H1 (cell line): Measurements from ENCODE around the gene FMN2. TPM values are rescaled to one million over a fixed set of nuclear protein-coding genes. Genes with fewer than 3 reads are reported as not detected.

Source experiments
- CTCF ChIA-PET: fragments of 300-600 bp; sonication (Branson Sonifier 250); formaldehyde crosslinking; loops from one replicate; lab custom pipeline; 2021; ENCODE audit not compliant: partially characterized antibody; lab: Charles Lee
- POLR2A ChIA-PET: fragments of 300-600 bp; sonication (Branson Sonifier 250); formaldehyde crosslinking; loops from one replicate; lab custom pipeline; 2021; ENCODE audit warnings: inconsistent platforms; ENCODE audit not compliant: partially characterized antibody; lab: Charles Lee
- DNase-seq, 2 experiments: peaks; one replicate each; pipeline versions ENCODE4 v3.0.0 to v3.0.0-alpha.2; 2010 to 2022; ENCODE audit warnings: low spot score in 2 of 2, low read depth in 1 of 2, mixed read lengths in 1 of 2
- FAIRE-seq: peaks from 2 replicates; lab custom pipeline; 2011; peaks lifted over from hg19 to GRCh38; lab: Jason Lieb, UNC
- H2AFZ ChIP-seq: 2 replicates; pipeline ENCODE4 v1.8.1; 2012; ENCODE audit warnings: low read length, inconsistent platforms
- H2AK5ac ChIP-seq: 2 replicates; pipeline ENCODE4 v1.6.1; 2013; ENCODE audit warnings: low read depth, low read length
- H2BK120ac ChIP-seq: replicated peaks from 2 replicates; pipeline ENCODE3; 2013; ENCODE audit warnings: low read depth, low read length, inconsistent platforms
- H2BK12ac ChIP-seq: 2 replicates; pipeline ENCODE4 v1.6.1; 2013; ENCODE audit warnings: low read depth, low read length
- H2BK15ac ChIP-seq: 2 replicates; pipeline ENCODE4 v1.6.1; 2013; ENCODE audit warnings: low read length
- H2BK20ac ChIP-seq: 2 replicates; pipeline ENCODE4 v1.6.1; 2013; ENCODE audit warnings: low read length
- H2BK5ac ChIP-seq: 2 replicates; pipeline ENCODE4 v1.6.1; 2013; ENCODE audit warnings: low read depth, low read length
- H3K14ac ChIP-seq: 2 replicates; pipeline ENCODE4 v1.6.1; 2013; ENCODE audit warnings: inconsistent platforms; ENCODE audit not compliant: insufficient read length
- H3K18ac ChIP-seq: 2 replicates; pipeline ENCODE4 v1.6.1; 2013; ENCODE audit warnings: low read length; ENCODE audit errors: extremely low read depth
- H3K23ac ChIP-seq: 2 replicates; pipeline ENCODE4 v1.6.1; 2013; ENCODE audit warnings: inconsistent platforms; ENCODE audit not compliant: insufficient read length
- H3K23me2 ChIP-seq: 2 replicates; pipeline ENCODE4 v1.6.1; 2013; ENCODE audit warnings: low read depth, low read length
- H3K27ac ChIP-seq: 2 replicates; pipeline ENCODE4 v1.6.1; 2011; ENCODE audit warnings: low read depth, low read length, inconsistent platforms
- H3K27me3 ChIP-seq, 4 experiments: replicated peaks in 1 of 4; 1 replicate in 1 of 4; 2 replicates in 3 of 4; pipeline versions ENCODE4 v1.6.1 to v1.8.1; 2011 to 2013; ENCODE audit warnings: low read length in 3 of 4, mild to moderate bottlenecking in 3 of 4, inconsistent platforms in 2 of 4, mixed read lengths in 2 of 4, moderate library complexity in 1 of 4; ENCODE audit not compliant: control insufficient read depth in 3 of 4, insufficient read depth in 3 of 4; ENCODE audit errors: extremely low read depth in 1 of 4
- H3K36me3 ChIP-seq, 4 experiments: 2 replicates each; pipeline versions ENCODE4 v1.6.1 to v1.8.1; 2011 to 2013; ENCODE audit warnings: mild to moderate bottlenecking in 4 of 4, low read length in 3 of 4, moderate library complexity in 2 of 4, control low read depth in 1 of 4, inconsistent platforms in 1 of 4; ENCODE audit not compliant: insufficient read depth in 4 of 4, control insufficient read depth in 2 of 4
- H3K4ac ChIP-seq: replicated peaks from 2 replicates; pipeline ENCODE3; 2013; ENCODE audit warnings: low read length, low read depth, mixed read lengths, inconsistent platforms; ENCODE audit not compliant: insufficient read length
- H3K4me1 ChIP-seq, 4 experiments: replicated peaks in 1 of 4; 1 replicate in 1 of 4; 2 replicates in 3 of 4; pipeline versions ENCODE4 v1.6.1 to v1.8.1; 2011 to 2013; ENCODE audit warnings: low read length in 3 of 4, inconsistent platforms in 2 of 4, mixed read lengths in 1 of 4; ENCODE audit not compliant: insufficient read depth in 4 of 4, control insufficient read depth in 3 of 4
- H3K4me2 ChIP-seq, 2 experiments: 2 replicates each; pipeline versions ENCODE4 v1.6.1 to v1.8.1; 2011 to 2013; ENCODE audit warnings: low read depth in 2 of 2, low read length in 2 of 2, control low read depth in 1 of 2, inconsistent platforms in 1 of 2, mild to moderate bottlenecking in 1 of 2; ENCODE audit not compliant: insufficient read depth in 1 of 2
- H3K4me3 ChIP-seq, 4 experiments: fragments of 200-600, 300-600 bp in 1 of 4; sonication (generic), shearing (Covaris generic), sonication (Bioruptor Twin) in 1 of 4; 2 replicates each; pipeline versions ENCODE4 v1.5.1 to v1.8.1; 2011 to 2016; ENCODE audit warnings: low read length in 4 of 4, low read depth in 3 of 4, control low read depth in 2 of 4, inconsistent platforms in 2 of 4, mild to moderate bottlenecking in 2 of 4, mixed read lengths in 1 of 4, moderate library complexity in 1 of 4; ENCODE audit not compliant: insufficient read depth in 2 of 4; ENCODE audit errors: extremely low read depth in 1 of 4
- H3K56ac ChIP-seq: replicated peaks from 2 replicates; pipeline ENCODE3; 2013; ENCODE audit warnings: low read depth, mild to moderate bottlenecking, mixed read lengths, low read length, inconsistent platforms; ENCODE audit not compliant: insufficient read length
- H3K79me1 ChIP-seq: 2 replicates; pipeline ENCODE4 v1.6.1; 2013; ENCODE audit warnings: low read depth, low read length, control low read depth
- H3K79me2 ChIP-seq, 2 experiments: 2 replicates each; pipeline versions ENCODE4 v1.6.1 to v1.8.1; 2012 to 2013; ENCODE audit warnings: low read length in 2 of 2, mild to moderate bottlenecking in 2 of 2, inconsistent platforms in 1 of 2; ENCODE audit not compliant: insufficient read depth in 2 of 2, control insufficient read depth in 1 of 2
- H3K9ac ChIP-seq, 4 experiments: replicated peaks in 1 of 4; 1 replicate in 1 of 4; 2 replicates in 3 of 4; pipeline versions ENCODE4 v1.6.1 to v1.8.1; 2011 to 2013; ENCODE audit warnings: low read depth in 3 of 4, low read length in 3 of 4, control low read depth in 2 of 4, mild to moderate bottlenecking in 2 of 4, moderate library complexity in 2 of 4, inconsistent platforms in 1 of 4; ENCODE audit errors: extremely low read depth in 1 of 4
- H3K9me3 ChIP-seq, 2 experiments: 2 replicates each; pipeline versions ENCODE4 v1.6.1 to v1.8.1; 2012 to 2013; ENCODE audit warnings: mild to moderate bottlenecking in 2 of 2, moderate library complexity in 2 of 2, control low read depth in 1 of 2, inconsistent platforms in 1 of 2, low read depth in 1 of 2, low read length in 1 of 2, mixed read lengths in 1 of 2; ENCODE audit not compliant: insufficient read depth in 2 of 2
- H4K20me1 ChIP-seq, 2 experiments: replicated peaks in 1 of 2; 2 replicates each; pipeline versions ENCODE3 to v1.8.1; 2011 to 2013; ENCODE audit warnings: inconsistent platforms in 2 of 2, low read length in 2 of 2, mild to moderate bottlenecking in 1 of 2; ENCODE audit not compliant: insufficient read depth in 2 of 2, control insufficient read depth in 1 of 2
- H4K5ac ChIP-seq: 2 replicates; pipeline ENCODE4 v1.6.1; 2013; ENCODE audit warnings: low read length, low read depth, mixed read lengths, inconsistent platforms; ENCODE audit not compliant: insufficient read length
- H4K8ac ChIP-seq: 2 replicates; pipeline ENCODE4 v1.8.0; 2013; ENCODE audit warnings: mild to moderate bottlenecking, moderate library complexity, low read length, inconsistent platforms; ENCODE audit not compliant: insufficient read depth; ENCODE audit errors: extremely low read depth
- H4K91ac ChIP-seq: replicated peaks from 2 replicates; pipeline ENCODE3; 2013; ENCODE audit warnings: low read length, mixed read lengths, inconsistent platforms; ENCODE audit not compliant: insufficient read length
- CBX5 ChIP-seq: fragments of 300-800, 300-1000 bp; sonication (generic); IDR thresholded peaks from 2 replicates; pipeline ENCODE4 v1.7.1; 2016; ENCODE audit warnings: antibody characterized with exemption, low read length, low read depth
- CBX8 ChIP-seq: fragments of 300-800, 300-1000 bp; sonication (generic); IDR thresholded peaks from 2 replicates; pipeline ENCODE4 v1.7.1; 2016; ENCODE audit warnings: low read depth, low read length, borderline replicate concordance
- CTBP2 ChIP-seq: IDR thresholded peaks from 2 replicates; pipeline ENCODE4 v1.7.0; 2011; ENCODE audit warnings: borderline replicate concordance, mild to moderate bottlenecking, moderate library complexity, mixed read lengths, low read length; ENCODE audit not compliant: insufficient read depth, insufficient read length
- CTCF ChIP-seq, 3 experiments: IDR thresholded peaks; 1 replicate in 2 of 3; 2 replicates in 1 of 3; pipeline versions ENCODE4 v1.5.1 to v1.6.1; 2011; ENCODE audit warnings: low read length in 3 of 3, mild to moderate bottlenecking in 3 of 3, inconsistent platforms in 2 of 3, low read depth in 1 of 3, moderate library complexity in 1 of 3; ENCODE audit not compliant: insufficient read depth in 1 of 3; ENCODE audit errors: control extremely low read depth in 1 of 3
- HDAC2 ChIP-seq, 2 experiments: fragments of 300-600 bp in 1 of 2; sonication (generic) in 1 of 2; IDR thresholded peaks; 2 replicates each; pipeline ENCODE4 v1.6.1; 2011 to 2012; ENCODE audit warnings: low read depth in 2 of 2, low read length in 2 of 2, mild to moderate bottlenecking in 2 of 2, moderate library complexity in 2 of 2, borderline replicate concordance in 1 of 2, inconsistent platforms in 1 of 2
- KDM1A ChIP-seq: fragments of 200-600, 300-600 bp; sonication (generic); IDR thresholded peaks from 2 replicates; pipeline ENCODE4 v1.7.1; 2016; ENCODE audit warnings: mild to moderate bottlenecking, low read length, borderline replicate concordance
- SIX5 ChIP-seq: IDR thresholded peaks from 2 replicates; pipeline ENCODE4 v1.6.1; 2011; ENCODE audit warnings: mild to moderate bottlenecking, low read depth, low read length
- SP2 ChIP-seq: IDR thresholded peaks from 2 replicates; pipeline ENCODE4 v1.6.1; 2012; ENCODE audit warnings: mild to moderate bottlenecking, low read length, inconsistent platforms
- SUZ12 ChIP-seq: fragments of 200-600 bp; sonication (generic); IDR thresholded peaks from 2 replicates; pipeline ENCODE4 v1.6.1; 2012; ENCODE audit warnings: mild to moderate bottlenecking, inconsistent platforms, low read length, moderate library complexity, mixed read lengths
- TEAD4 ChIP-seq: IDR thresholded peaks from 2 replicates; pipeline ENCODE4 v1.6.1; 2012; ENCODE audit warnings: low read depth, low read length, inconsistent platforms, mixed read lengths
- WGBS, 2 experiments: shearing (Covaris generic) in 1 of 2; methylation state at CpG; one replicate each; pipeline versions ENCODE4 v1.1.6 to v1.1.7; 2013 to 2015; ENCODE audit warnings: low lambda C conversion rate in 2 of 2, mixed read lengths in 2 of 2, inconsistent platforms in 1 of 2, low coverage in 1 of 2, missing lambda C conversion rate in 1 of 2; ENCODE audit not compliant: insufficient replicate concordance in 2 of 2, insufficient coverage in 1 of 2, insufficient read length in 1 of 2; ENCODE audit errors: extremely low coverage in 1 of 2, missing lambda C conversion rate in 1 of 2; 5-methylcytosine and 5-hydroxymethylcytosine counted together
- polyA plus RNA-seq, 7 experiments: library from polyadenylated mRNA; depleted of rRNA in 3 of 7; stranded (reverse) in 5 of 7; unstranded in 2 of 7; fragments of >200 nt in 5 of 7; fragments of 200-250 nt in 2 of 7; gene quantifications; 1 replicate in 5 of 7; 2 replicates in 1 of 7; 4 replicates in 1 of 7; pipeline versions ENCODE4 v1.2.1 to v1.2.3, GENCODE V29; 2011 to 2013; ENCODE audit warnings: missing spikeins in 2 of 7, mixed read lengths in 2 of 7
- total RNA-seq: library from RNA; stranded (reverse); fragmentation: NEBNext Ultra II Directional; extraction: Animal tissue kit (Norgen Biotek cat#: 25700); gene quantifications from 2 replicates; pipeline ENCODE4 v1.2.1, GENCODE V29; 2021

FMN2 gene
- total and polyA plus RNA-seq, 2 of the 8 experiments (the other 6 are each of a cell fraction or from before 2014, with no cell fraction given), result 0.83 to 2.0 TPM

- Histone ChIP-seq H3K9ac (no peak overlapping the region), H2BK15ac (no peak overlapping the region)
- CTCF ChIA-PET, result interaction anchor here (0.6 kb wide), 1 partner anchor 183 kb away, joined by 3 read pairs; no protein-coding TSS in a partner anchor
- TF ChIP-seq CBX5 (no peak), SUZ12 (no peak), HDAC2 (IDR thresholded peaks at IDR 0.05; ENCODE audit: borderline replicate concordance in 1 of 2, low read depth in 2 of 2, low read length in 2 of 2) (no peak), CBX8 (no peak), TEAD4 (no peak), KDM1A (no peak), CTBP2 (no peak), CTCF (IDR thresholded peaks at IDR 0.05; ENCODE audit: control extremely low read depth in 1 of 3, insufficient read depth in 1 of 3, low read depth in 1 of 3, low read length in 3 of 3) (no peak), SP2 (no peak), SIX5 (no peak)
These were observed 218.7 kb downstream of the FMN2 start for GRCh38 chr1:240310226-240310925.

More at GRCh38 chr1:240310226-240310925, 218.7 kb downstream of the FMN2 start:
- Histone ChIP-seq H3K27ac (no peak overlapping the region), H2BK5ac (no peak overlapping the region), H3K36me3 (no peaks in the 10 kb centered on the region), H3K56ac (no peak overlapping the region), H3K79me2 (no peaks in the 10 kb centered on the region), H3K23me2 (no peaks in the 10 kb centered on the region), H4K20me1 (no peaks in the 10 kb centered on the region), H3K4me1 (0 out of 7 replicates have a peak, but pooled peaks cover 0 to 4% (median 0%) of the 10 kb centered on the region in 4 experiments), H3K4me3 (no peak overlapping the region), H3K14ac (no peak overlapping the region), H3K9me3 (0 out of 4 replicates have a peak, but pooled peaks cover 0 to 2% of the 10 kb centered on the region in 2 experiments), H3K4ac (no peak overlapping the region), H4K91ac (no peak overlapping the region), H4K8ac (no peak overlapping the region), H2AFZ (no peak overlapping the region), H3K4me2 (no peak overlapping the region), H4K5ac (no peak overlapping the region), H2BK20ac (no peak overlapping the region), H3K18ac (no peak overlapping the region), H3K79me1 (no peaks in the 10 kb centered on the region), H3K23ac (no peak overlapping the region), H2AK5ac (no peak overlapping the region), H3K27me3 (no peaks in the 10 kb centered on the region), H2BK120ac (no peak overlapping the region), H2BK12ac (no peak overlapping the region)
- FAIRE-seq (no peak), DNase-seq (no peak)
- POLR2A ChIA-PET, result no interaction called here
- 100% methylated on average over 1 of the region's 1 CpG; no CpG with 5 or more reads in 1 of the 2 experiments for WGBS, 2 experiments
